Mesendoderm (in vitro differentiated cells): ENCODE measurements around the gene FNDC10.

Experiments used
- DNase-seq: peaks from one replicate; pipeline ENCODE4 v3.0.0; 2013
- H2AK5ac ChIP-seq: 2 replicates; pipeline ENCODE4 v1.6.1; 2013; ENCODE audit warnings: low read length, inconsistent platforms
- H2BK120ac ChIP-seq: 2 replicates; pipeline ENCODE4 v1.6.1; 2013; ENCODE audit warnings: low read depth, mild to moderate bottlenecking, low read length, moderate library complexity, mixed read lengths
- H2BK15ac ChIP-seq: replicated peaks from 2 replicates; pipeline ENCODE4 v1.6.1; 2013; ENCODE audit warnings: low read depth, mild to moderate bottlenecking, moderate library complexity
- H2BK5ac ChIP-seq: 2 replicates; pipeline ENCODE4 v1.6.1; 2013; ENCODE audit warnings: low read length, inconsistent platforms
- H3K18ac ChIP-seq: 2 replicates; pipeline ENCODE4 v1.6.1; 2013; ENCODE audit warnings: mild to moderate bottlenecking, low read length, mixed read lengths
- H3K23ac ChIP-seq: one replicate; pipeline ENCODE4 v1.6.1; 2013; ENCODE audit warnings: low read length
- H3K27ac ChIP-seq: 2 replicates; pipeline ENCODE4 v1.5.1; 2013; ENCODE audit warnings: low read depth, mild to moderate bottlenecking, inconsistent platforms, low read length, moderate library complexity
- H3K27me3 ChIP-seq: 2 replicates; pipeline ENCODE4 v1.6.1; 2013; ENCODE audit warnings: low read length, control low read depth, mild to moderate bottlenecking, inconsistent platforms; ENCODE audit not compliant: insufficient read depth, poor library complexity
- H3K36me3 ChIP-seq: 2 replicates; pipeline ENCODE4 v1.6.1; 2013; ENCODE audit warnings: low read length, inconsistent platforms; ENCODE audit not compliant: control insufficient read depth, insufficient read depth
- H3K4ac ChIP-seq: one replicate; pipeline ENCODE4 v1.6.1; 2013; ENCODE audit warnings: low read depth, mild to moderate bottlenecking, low read length, moderate library complexity
- H3K4me1 ChIP-seq: 2 replicates; pipeline ENCODE4 v1.6.1; 2013; ENCODE audit warnings: low read depth, low read length, inconsistent platforms; ENCODE audit not compliant: control insufficient read depth
- H3K4me2 ChIP-seq: 2 replicates; pipeline ENCODE4 v1.6.1; 2013; ENCODE audit warnings: low read length
- H3K4me3 ChIP-seq: 2 replicates; pipeline ENCODE4 v1.5.1; 2013; ENCODE audit warnings: mild to moderate bottlenecking, low read length
- H3K56ac ChIP-seq: one replicate; pipeline ENCODE4 v1.6.1; 2013; ENCODE audit warnings: low read length
- H3K79me1 ChIP-seq: 2 replicates; pipeline ENCODE4 v1.6.1; 2013; ENCODE audit warnings: low read length, inconsistent platforms
- H3K79me2 ChIP-seq: 2 replicates; pipeline ENCODE4 v1.6.1; 2013; ENCODE audit warnings: mild to moderate bottlenecking, low read length; ENCODE audit not compliant: control insufficient read depth, insufficient read depth
- H3K9ac ChIP-seq: 2 replicates; pipeline ENCODE4 v1.6.1; 2013; ENCODE audit warnings: low read length, inconsistent platforms
- H4K5ac ChIP-seq: one replicate; pipeline ENCODE4 v1.6.1; 2013; ENCODE audit warnings: low read length
- H4K8ac ChIP-seq: one replicate; pipeline ENCODE4 v1.6.1; 2013; ENCODE audit warnings: low read depth, mild to moderate bottlenecking, control low read depth, low read length, moderate library complexity
- WGBS: extraction: QIAGEN DNeasy Blood & Tissue Kit; methylation state at CpG from one replicate; pipeline ENCODE4 v1.1.7; 2013; ENCODE audit warnings: low lambda C conversion rate, missing lambda C conversion rate; ENCODE audit not compliant: insufficient coverage; ENCODE audit errors: extremely low coverage; 5-methylcytosine and 5-hydroxymethylcytosine counted together

The FNDC10 gene

GRCh38 chr1:1628754-1629429 lies 29.0 kb upstream of the FNDC10 start:
- Histone ChIP-seq H3K4me2 (peak overlapping the region; percentile 62), H3K79me2 (no peaks in the 10 kb centered on the region), H3K9ac (peak overlapping the region; percentile 79), H4K8ac (no peak overlapping the region), H3K23ac (no peak overlapping the region), H3K79me1 (no peaks in the 10 kb centered on the region), H2BK120ac (no peak overlapping the region), H2BK15ac (no peak overlapping the region), H3K4me1 (no peaks in the 10 kb centered on the region), H3K56ac (peak overlapping the region; percentile 87), H3K18ac (peak overlapping the region; percentile 42), H3K36me3 (no peaks in the 10 kb centered on the region), H2BK5ac (no peak overlapping the region), H3K27me3 (peaks cover 2% of the 10 kb centered on the region), H3K4me3 (peak overlapping the region; percentile 43), H2AK5ac (no peak overlapping the region), H4K5ac (no peak overlapping the region), H3K4ac (no peak overlapping the region), H3K27ac (peak overlapping the region; percentile 33)
- no CpG with 5 or more reads among the region's 53 CpGs for WGBS
- DNase-seq = peak; percentile 65

GRCh38 chr1:1627829-1628753 lies 28.2 kb upstream of the FNDC10 start:
- H3K27me3 ChIP-seq = peaks cover 2% of the 10 kb centered on the region
- peak overlapping the region; percentile 87 for H3K56ac ChIP-seq
- H3K79me2 ChIP-seq = no peaks in the 10 kb centered on the region
- no peak overlapping the region for H3K23ac ChIP-seq
- no CpG with 5 or more reads among the region's 53 CpGs for WGBS
- no peak overlapping the region for H3K27ac ChIP-seq
- H2BK5ac ChIP-seq = no peak overlapping the region
- H3K36me3 ChIP-seq = no peaks in the 10 kb centered on the region
- no peak overlapping the region for H4K8ac ChIP-seq
- no peaks in the 10 kb centered on the region for H3K4me1 ChIP-seq
- no peak overlapping the region for H2BK15ac ChIP-seq
- no peak overlapping the region for H3K4me2 ChIP-seq
- H3K9ac ChIP-seq = no peak overlapping the region
- no peak for DNase-seq
- H4K5ac ChIP-seq = no peak overlapping the region
- no peak overlapping the region for H3K4me3 ChIP-seq
- no peaks in the 10 kb centered on the region for H3K79me1 ChIP-seq
- no peak overlapping the region for H3K4ac ChIP-seq
- no peak overlapping the region for H2BK120ac ChIP-seq
- no peak overlapping the region for H3K18ac ChIP-seq
- no peak overlapping the region for H2AK5ac ChIP-seq

- Histone ChIP-seq H4K8ac (no peak overlapping the region), H2BK120ac (no peak overlapping the region), H3K79me2 (no peaks in the 10 kb centered on the region), H3K4me2 (no peak overlapping the region), H3K18ac (no peak overlapping the region), H3K4me3 (no peak overlapping the region), H2BK5ac (no peak overlapping the region), H3K9ac (no peak overlapping the region), H3K4me1 (no peaks in the 10 kb centered on the region), H2BK15ac (no peak overlapping the region), H3K36me3 (no peaks in the 10 kb centered on the region), H3K23ac (no peak overlapping the region), H3K79me1 (no peaks in the 10 kb centered on the region), H3K4ac (no peak overlapping the region), H3K27me3 (peaks cover 2% of the 10 kb centered on the region), H3K27ac (no peak overlapping the region), H2AK5ac (no peak overlapping the region), H3K56ac (no peak overlapping the region), H4K5ac (no peak overlapping the region)
- WGBS = no CpG with 5 or more reads among the region's 37 CpGs
- no peak for DNase-seq
Observed at GRCh38 chr1:1627261-1627828, 27.4 kb upstream of the FNDC10 start.

DNA sequence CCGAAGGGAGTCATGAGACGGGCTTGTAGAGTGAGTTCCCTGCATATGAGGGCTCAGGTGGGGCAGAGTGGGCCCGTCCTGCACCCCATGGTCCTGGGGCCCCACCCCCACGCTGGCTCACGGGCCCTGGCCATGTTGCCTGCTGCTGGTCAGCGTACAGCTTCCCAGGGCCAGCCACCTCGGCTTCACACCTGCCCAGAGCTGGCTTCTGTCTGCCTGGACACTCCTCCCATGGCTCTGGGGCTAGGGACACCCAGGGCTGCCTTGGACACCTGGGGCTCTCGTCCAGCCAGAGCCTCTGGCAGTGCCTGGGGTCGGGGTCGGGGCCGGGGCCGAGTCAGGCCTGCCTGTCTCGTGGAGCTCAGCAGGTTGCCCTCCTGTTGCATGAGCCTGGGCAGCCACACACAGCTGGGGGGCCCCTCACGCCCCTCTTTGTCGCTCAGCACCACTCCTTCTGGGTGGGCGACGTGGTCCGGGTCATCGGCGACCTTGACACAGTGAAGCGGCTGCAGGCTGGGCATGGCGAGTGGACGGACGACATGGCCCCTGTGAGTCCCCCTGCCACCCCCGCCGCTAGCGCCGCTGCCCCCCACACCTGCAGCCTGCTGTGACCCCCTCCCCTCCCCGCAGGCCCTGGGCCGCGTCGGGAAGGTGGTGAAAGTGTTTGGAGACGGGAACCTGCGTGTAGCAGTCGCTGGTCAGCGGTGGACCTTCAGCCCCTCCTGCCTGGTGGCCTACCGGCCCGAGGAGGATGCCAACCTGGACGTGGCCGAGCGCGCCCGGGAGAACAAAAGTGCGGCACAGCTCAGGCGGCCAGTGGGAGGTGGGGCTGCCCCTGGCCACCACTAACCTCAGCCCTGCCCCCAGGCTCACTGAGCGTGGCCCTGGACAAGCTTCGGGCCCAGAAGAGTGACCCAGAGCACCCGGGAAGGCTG lies 26.5 kb upstream of the FNDC10 start:
- DNase-seq = no peak
- no CpG with 5 or more reads among the region's 48 CpGs for WGBS
- H4K8ac ChIP-seq = no peak overlapping the region

DNA sequence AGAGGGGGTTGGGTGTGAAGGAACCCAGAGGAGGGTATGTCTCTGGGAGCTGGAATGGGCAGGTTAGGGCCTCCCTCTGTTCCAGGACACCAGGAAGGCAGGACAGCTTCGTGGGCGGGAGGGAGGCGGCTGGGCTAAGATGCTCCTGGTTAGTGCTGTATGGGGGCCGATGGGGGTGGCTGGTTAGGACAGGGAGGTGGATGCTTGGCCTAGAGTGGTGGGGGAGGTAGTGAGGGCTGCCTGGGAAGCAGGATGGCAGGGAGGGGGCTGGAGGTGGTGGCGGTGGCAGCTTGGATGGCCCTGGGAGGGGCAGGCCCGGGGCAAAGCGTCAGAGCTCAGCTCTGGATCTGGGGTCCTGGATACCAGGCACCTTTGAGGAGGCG lies 25.9 kb upstream of the FNDC10 start:
- Histone ChIP-seq H3K27me3 (no peaks in the 10 kb centered on the region), H3K18ac (no peak overlapping the region), H4K5ac (no peak overlapping the region), H3K4me1 (no peaks in the 10 kb centered on the region), H3K79me1 (no peaks in the 10 kb centered on the region), H4K8ac (no peak overlapping the region), H3K27ac (no peak overlapping the region), H2AK5ac (no peak overlapping the region), H3K23ac (no peak overlapping the region), H3K4ac (no peak overlapping the region), H3K4me2 (no peak overlapping the region), H3K9ac (no peak overlapping the region), H3K56ac (peak overlapping the region; percentile 42), H2BK15ac (no peak overlapping the region), H2BK120ac (no peak overlapping the region), H3K4me3 (no peak overlapping the region), H2BK5ac (no peak overlapping the region), H3K79me2 (no peaks in the 10 kb centered on the region), H3K36me3 (no peaks in the 10 kb centered on the region)
- no CpG with 5 or more reads among the region's 8 CpGs for WGBS
- DNase-seq = no peak

More for the DNA sequence above, 26.5 kb upstream of the FNDC10 start:
- no peak overlapping the region for H3K27ac ChIP-seq
- no peak overlapping the region for H2BK120ac ChIP-seq
- H3K4me3 ChIP-seq = no peak overlapping the region
- no peak overlapping the region for H3K9ac ChIP-seq
- no peak overlapping the region for H3K23ac ChIP-seq
- no peak overlapping the region for H4K5ac ChIP-seq
- H3K4me2 ChIP-seq = no peak overlapping the region
- H3K4ac ChIP-seq = no peak overlapping the region
- no peaks in the 10 kb centered on the region for H3K79me1 ChIP-seq
- H2AK5ac ChIP-seq = no peak overlapping the region
- no peaks in the 10 kb centered on the region for H3K79me2 ChIP-seq
- H3K56ac ChIP-seq = no peak overlapping the region
- H3K27me3 ChIP-seq = peaks cover 2% of the 10 kb centered on the region
- no peaks in the 10 kb centered on the region for H3K36me3 ChIP-seq
- H2BK5ac ChIP-seq = no peak overlapping the region
- H3K4me1 ChIP-seq = no peaks in the 10 kb centered on the region
- H3K18ac ChIP-seq = no peak overlapping the region
- H2BK15ac ChIP-seq = no peak overlapping the region
